BE2C (cell line): ENCODE data around the gene CASKIN1.

Experiments used
- DNase-seq: peaks from one replicate; pipeline ENCODE4 v3.0.0-alpha.2; 2020
- H3K27me3 ChIP-seq: fragments of 250-450 bp; sonication (Bioruptor Pico); 2 replicates; pipeline ENCODE4 v1.5.1; 2020; ENCODE audit warnings: mild to moderate bottlenecking
- H3K36me3 ChIP-seq: fragments of 250-450 bp; sonication (Bioruptor Pico); 2 replicates; pipeline ENCODE4 v1.5.1; 2020; ENCODE audit warnings: mild to moderate bottlenecking
- H3K4me1 ChIP-seq: fragments of 250-450 bp; sonication (Bioruptor Pico); 2 replicates; pipeline ENCODE4 v1.5.1; 2020
- H3K4me3 ChIP-seq: 2 replicates; pipeline ENCODE4 v1.5.1; 2011; ENCODE audit warnings: low read depth, low read length
- H3K9me3 ChIP-seq: fragments of 250-450 bp; sonication (Bioruptor Pico); 2 replicates; pipeline ENCODE4 v1.5.1; 2020
- TF ChIP-seq, protein P1 (sequence below): IDR thresholded peaks from 2 replicates; pipeline ENCODE4 v1.5.1; 2012; ENCODE audit warnings: mild to moderate bottlenecking, low read depth, low read length

CASKIN1 gene

DNA sequence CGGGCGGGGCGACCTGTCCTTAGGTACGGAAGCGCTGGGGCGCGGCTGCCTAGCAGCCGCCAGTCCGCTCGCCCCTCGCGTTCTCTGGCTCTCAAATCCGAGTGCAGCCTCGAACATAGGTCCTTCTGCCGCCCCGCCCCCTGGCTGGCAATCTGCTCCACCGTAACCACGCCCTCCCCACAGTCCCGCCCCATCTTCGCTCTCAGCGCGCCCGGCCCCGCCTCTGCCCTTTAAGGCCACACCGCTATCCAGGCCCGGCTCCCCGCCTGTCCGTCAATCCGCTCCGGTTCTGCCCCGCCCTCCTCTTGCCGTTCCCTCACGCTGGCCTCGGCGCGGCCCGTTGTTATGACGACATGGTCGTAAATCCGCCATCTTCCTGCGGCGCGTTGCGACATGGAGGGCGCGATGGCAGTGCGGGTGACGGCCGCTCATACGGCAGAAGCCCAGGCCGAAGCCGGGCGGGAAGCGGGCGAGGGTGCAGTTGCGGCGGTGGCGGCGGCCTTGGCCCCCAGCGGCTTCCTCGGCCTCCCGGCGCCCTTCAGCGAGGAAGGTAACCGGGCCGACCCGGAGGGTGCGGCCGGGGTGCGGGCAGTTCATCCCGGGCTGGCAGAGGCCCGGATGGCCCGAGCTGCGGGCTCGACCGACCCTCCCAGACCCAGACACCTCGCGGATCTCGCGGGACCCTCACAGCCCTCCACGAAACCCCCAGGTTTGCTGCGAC, 27.0 kb upstream of the CASKIN1 start, which contains the start of gene E4F1:
E4F1 (plus strand) TSS at position 371 of the 721 bp plus-strand sequence; CDS start at position 394, 23 bp downstream.
- no peaks in the 10 kb centered on the region for H3K4me1 ChIP-seq
- DNase-seq, result peak; percentile 100
- no peaks in the 10 kb centered on the region for H3K27me3 ChIP-seq
- TF ChIP-seq, protein P1, sequence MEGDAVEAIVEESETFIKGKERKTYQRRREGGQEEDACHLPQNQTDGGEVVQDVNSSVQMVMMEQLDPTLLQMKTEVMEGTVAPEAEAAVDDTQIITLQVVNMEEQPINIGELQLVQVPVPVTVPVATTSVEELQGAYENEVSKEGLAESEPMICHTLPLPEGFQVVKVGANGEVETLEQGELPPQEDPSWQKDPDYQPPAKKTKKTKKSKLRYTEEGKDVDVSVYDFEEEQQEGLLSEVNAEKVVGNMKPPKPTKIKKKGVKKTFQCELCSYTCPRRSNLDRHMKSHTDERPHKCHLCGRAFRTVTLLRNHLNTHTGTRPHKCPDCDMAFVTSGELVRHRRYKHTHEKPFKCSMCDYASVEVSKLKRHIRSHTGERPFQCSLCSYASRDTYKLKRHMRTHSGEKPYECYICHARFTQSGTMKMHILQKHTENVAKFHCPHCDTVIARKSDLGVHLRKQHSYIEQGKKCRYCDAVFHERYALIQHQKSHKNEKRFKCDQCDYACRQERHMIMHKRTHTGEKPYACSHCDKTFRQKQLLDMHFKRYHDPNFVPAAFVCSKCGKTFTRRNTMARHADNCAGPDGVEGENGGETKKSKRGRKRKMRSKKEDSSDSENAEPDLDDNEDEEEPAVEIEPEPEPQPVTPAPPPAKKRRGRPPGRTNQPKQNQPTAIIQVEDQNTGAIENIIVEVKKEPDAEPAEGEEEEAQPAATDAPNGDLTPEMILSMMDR, result no peak
- peaks cover 5% of the 10 kb centered on the region for H3K36me3 ChIP-seq
- no peaks in the 10 kb centered on the region for H3K9me3 ChIP-seq
- peak within 1 kb of the TSS; percentile 91 for H3K4me3 ChIP-seq

DNA sequence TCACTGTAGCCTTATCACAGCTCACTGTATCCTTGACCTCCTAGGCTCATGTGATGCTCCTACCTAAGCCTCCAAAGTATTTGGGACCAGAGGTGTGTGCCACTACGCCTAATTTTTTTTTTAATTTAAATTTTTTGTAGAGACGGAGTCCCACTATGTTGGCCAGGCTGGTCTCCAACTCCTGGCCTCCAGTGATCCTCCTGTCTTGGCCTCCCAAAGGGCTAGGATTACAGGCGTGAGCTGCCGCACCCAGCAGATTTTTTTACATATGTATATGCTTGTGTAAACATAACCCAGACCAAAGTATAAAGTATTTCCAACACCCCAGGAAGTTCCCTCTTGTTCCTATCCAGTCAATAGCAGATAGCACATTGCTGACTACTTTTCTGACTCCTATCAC, 19.9 kb upstream of the CASKIN1 start:
- no peaks in the 10 kb centered on the region for H3K27me3 ChIP-seq
- H3K9me3 ChIP-seq, result no peaks in the 10 kb centered on the region
- H3K4me1 ChIP-seq, result peaks cover 8% of the 10 kb centered on the region
- H3K4me3 ChIP-seq, result no peak overlapping the region
- no peak for DNase-seq
- TF ChIP-seq, protein P1, result no peak
- H3K36me3 ChIP-seq, result peaks cover 10% of the 10 kb centered on the region

DNA sequence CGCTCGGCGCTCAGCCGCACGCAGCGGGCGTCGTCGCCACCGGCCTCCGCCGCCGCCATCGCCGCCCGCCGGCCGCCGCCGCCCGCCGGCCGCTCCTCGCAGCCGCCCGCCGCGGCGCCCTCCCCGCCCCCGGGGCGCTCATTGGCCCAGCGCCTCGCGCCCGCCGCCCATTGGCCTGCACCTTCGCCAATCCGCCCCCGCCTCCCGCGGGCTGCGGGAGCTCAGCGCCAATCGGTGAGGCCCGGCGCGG, 18.2 kb upstream of the CASKIN1 start, which contains the start of gene PGP:
PGP (minus strand) TSS at position 122 of the 250 bp plus-strand sequence; CDS start at position 59, 63 bp downstream.
- Histone ChIP-seq H3K4me1 (peaks cover 12% of the 10 kb centered on the region), H3K9me3 (no peaks in the 10 kb centered on the region), H3K4me3 (peak within 1 kb of the TSS; percentile 78), H3K36me3 (peaks cover 16% of the 10 kb centered on the region), H3K27me3 (no peaks in the 10 kb centered on the region)
- DNase-seq, result no peak
- TF ChIP-seq, protein P1, result no peak

DNA sequence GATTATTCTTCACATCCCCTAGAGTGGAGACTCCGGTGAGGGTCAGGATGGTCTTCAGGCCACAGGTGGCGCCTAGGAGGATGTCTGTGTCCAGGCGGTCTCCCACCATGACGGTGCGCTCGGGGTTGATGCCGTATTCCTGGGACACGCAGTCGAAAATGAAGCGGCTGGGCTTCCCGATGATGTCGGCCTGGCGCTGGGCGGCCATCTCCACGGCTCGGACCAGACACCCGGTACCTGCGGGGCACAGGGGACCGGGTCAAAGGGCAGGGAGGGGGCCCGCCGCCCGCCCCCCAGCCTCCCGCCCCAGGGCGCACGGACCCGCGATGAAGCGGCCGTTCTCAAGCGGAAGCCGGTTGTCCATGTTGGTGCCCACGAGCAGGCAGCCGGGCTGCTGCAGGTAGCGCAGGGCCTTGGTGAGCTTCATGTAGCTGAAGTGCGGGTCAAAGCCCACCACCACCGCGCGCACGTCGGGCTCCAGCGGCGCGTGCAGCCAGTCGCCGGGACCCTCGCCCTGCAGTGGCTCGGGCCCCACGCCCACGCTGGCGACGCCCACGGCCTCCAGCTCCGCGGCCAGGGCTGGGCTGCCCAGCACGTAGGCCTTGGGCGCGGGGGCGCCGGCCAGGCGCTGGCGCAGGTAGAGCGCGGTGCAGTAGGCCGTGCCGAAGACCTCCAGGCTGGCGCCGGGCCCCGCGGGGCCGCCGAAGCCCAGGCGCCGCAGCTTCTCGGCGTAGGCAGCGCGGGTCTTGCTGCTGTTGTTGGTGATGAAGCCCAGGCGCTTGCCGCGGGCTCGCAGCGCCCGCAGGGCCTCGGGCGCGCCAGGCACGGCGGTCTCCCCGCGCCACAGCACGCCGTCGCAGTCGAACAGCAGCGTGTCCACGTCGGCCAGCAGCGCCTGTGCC, 17.7 kb upstream of the CASKIN1 start:
- Histone ChIP-seq H3K4me1 (peaks cover 12% of the 10 kb centered on the region), H3K36me3 (peaks cover 22% of the 10 kb centered on the region), H3K4me3 (peak overlapping the region; percentile 78), H3K9me3 (no peaks in the 10 kb centered on the region), H3K27me3 (no peaks in the 10 kb centered on the region)
- TF ChIP-seq, protein P1, result no peak
- DNase-seq, result no peak

DNA sequence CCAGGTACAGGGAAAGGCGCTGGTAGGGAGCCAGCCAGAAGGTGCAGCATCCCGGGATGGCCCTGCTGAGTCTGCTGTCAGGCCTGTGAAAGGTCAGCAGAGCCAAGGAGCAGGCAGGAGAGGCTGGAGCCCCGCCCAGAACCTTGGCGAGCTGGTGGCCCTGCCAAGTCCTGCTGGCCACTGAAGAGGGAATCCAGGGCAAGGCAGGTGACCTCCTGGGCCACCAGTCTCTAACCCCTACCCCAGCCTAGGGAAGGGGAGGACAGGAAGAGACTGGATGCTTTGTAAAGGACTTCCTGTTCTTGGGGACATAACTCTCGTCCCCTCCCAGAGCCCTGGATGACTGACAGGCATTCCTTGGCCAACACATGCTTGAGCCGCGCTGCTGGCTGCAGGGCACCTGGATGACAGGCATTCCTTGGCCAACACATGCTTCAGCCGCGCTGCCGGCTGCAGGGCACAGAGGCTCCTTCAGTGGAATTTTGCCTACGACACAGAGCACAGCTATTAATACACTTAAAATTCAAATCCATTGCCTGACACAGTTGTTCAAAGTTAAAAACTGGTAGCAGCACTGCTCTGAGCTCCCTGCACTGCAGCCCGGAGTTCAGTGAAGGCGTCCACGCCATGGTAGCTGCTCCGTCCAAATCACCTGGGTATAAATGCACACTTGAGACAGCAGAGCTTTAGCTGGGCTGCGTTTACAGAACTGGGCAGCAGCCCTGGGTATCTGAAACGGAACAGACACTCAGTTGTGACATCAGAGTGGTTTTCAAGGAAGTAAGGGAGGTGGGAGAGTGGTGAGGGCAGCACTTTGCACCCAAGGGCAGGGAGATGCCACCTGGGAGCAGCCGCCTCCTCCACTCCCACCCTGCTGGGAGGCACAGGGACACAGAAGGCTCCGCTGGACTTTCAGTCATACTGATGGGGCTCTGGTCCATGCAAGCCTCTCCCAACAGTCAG, 16.2 kb upstream of the CASKIN1 start:
- Histone ChIP-seq H3K27me3 (no peaks in the 10 kb centered on the region), H3K4me1 (peaks cover 18% of the 10 kb centered on the region), H3K4me3 (peak overlapping the region; percentile 78), H3K36me3 (peaks cover 36% of the 10 kb centered on the region), H3K9me3 (no peaks in the 10 kb centered on the region)
- DNase-seq, result no peak
- TF ChIP-seq, protein P1, result no peak
